Globus pallidus (tissue), 1 donor: ENCODE measurements around the gene RIBC2.
"Not testable (repeated sequence)": the region's sequence is repeated elsewhere in the genome, so short reads cannot be mapped to it uniquely, and the experiment has no call there.

Source experiments
- DNase-seq: peaks from one replicate; pipeline ENCODE4 v3.0.0-alpha.2; 2015; ENCODE audit warnings: low spot score

Gene RIBC2

GRCh38 chr22:45413368-45414211 lies at the start of gene RIBC2, which contains the start of gene SMC1B:
RIBC2 (plus strand) TSS chr22:45413693; CDS start chr22:45413887, 194 bp downstream.
SMC1B (minus strand) TSS chr22:45413599; CDS start chr22:45413567, 32 bp downstream.
- DNase-seq = no peak

- no peak for DNase-seq
Observed at GRCh38 chr22:45366713-45367112, 46.8 kb upstream of the RIBC2 start.

GRCh38 chr22:45373592-45373991 lies 39.9 kb upstream of the RIBC2 start:
- not testable (repeated sequence) for DNase-seq

GRCh38 chr22:45376009-45376408 lies 37.5 kb upstream of the RIBC2 start:
- DNase-seq = no peak

GRCh38 chr22:45376703-45377102 lies 36.8 kb upstream of the RIBC2 start:
- no peak for DNase-seq

GRCh38 chr22:45381348-45381747 lies 32.1 kb upstream of the RIBC2 start:
- DNase-seq = no peak

- no peak for DNase-seq
Observed at GRCh38 chr22:45389546-45389945, 23.9 kb upstream of the RIBC2 start.

- DNase-seq = no peak
Observed at GRCh38 chr22:45397806-45398205, 15.7 kb upstream of the RIBC2 start.

GRCh38 chr22:45398214-45398613 lies 15.3 kb upstream of the RIBC2 start:
- no peak for DNase-seq

- no peak for DNase-seq
Observed at GRCh38 chr22:45399712-45400445, 13.6 kb upstream of the RIBC2 start.

- no peak for DNase-seq
Observed at GRCh38 chr22:45402466-45402985, 11.0 kb upstream of the RIBC2 start.

- DNase-seq = no peak
Observed at GRCh38 chr22:45407793-45408192, 5.7 kb upstream of the RIBC2 start.

GRCh38 chr22:45413013-45413367 lies 503 bp upstream of the RIBC2 start:
- no peak for DNase-seq

GRCh38 chr22:45418056-45418769 lies 4.7 kb downstream of the RIBC2 start:
- DNase-seq = no peak

GRCh38 chr22:45418770-45419138 lies 5.3 kb downstream of the RIBC2 start:
- no peak for DNase-seq

GRCh38 chr22:45420011-45420410 lies 6.5 kb downstream of the RIBC2 start:
- DNase-seq = no peak

- no peak for DNase-seq
Observed at GRCh38 chr22:45420539-45420938, 7.0 kb downstream of the RIBC2 start.

GRCh38 chr22:45421349-45422055 lies 8.0 kb downstream of the RIBC2 start:
- no peak for DNase-seq

GRCh38 chr22:45422237-45422983 lies 8.9 kb downstream of the RIBC2 start:
- DNase-seq = no peak

GRCh38 chr22:45423524-45423923 lies 10.0 kb downstream of the RIBC2 start:
- DNase-seq = no peak

GRCh38 chr22:45424241-45424731 lies 10.8 kb downstream of the RIBC2 start:
- no peak for DNase-seq
